Globus pallidus (tissue), 1 donor: ENCODE results near the gene AP5S1.

Experiments used
- DNase-seq: peaks from one replicate; pipeline ENCODE4 v3.0.0-alpha.2; 2015; ENCODE audit warnings: low spot score

The AP5S1 gene

GRCh38 chr20:3846378-3846739 is 26.0 kb downstream of the AP5S1 start:
- DNase-seq = peak; percentile 11

- peak; percentile 85 for DNase-seq
Measured at GRCh38 chr20:3846740-3847428, 26.5 kb downstream of the AP5S1 start, which contains the start of gene MAVS. MAVS (plus strand) TSS chr20:3846834; CDS start chr20:3854625, 7,791 bp downstream.

- no peak for DNase-seq
Measured at GRCh38 chr20:3847429-3847940, 27.1 kb downstream of the AP5S1 start.

- no peak for DNase-seq
Measured at GRCh38 chr20:3848565-3848964, 28.2 kb downstream of the AP5S1 start.

GRCh38 chr20:3854462-3854871 is 34.1 kb downstream of the AP5S1 start:
- DNase-seq = no peak

- no peak for DNase-seq
Measured at GRCh38 chr20:3857405-3857804, 37.1 kb downstream of the AP5S1 start.

GRCh38 chr20:3858689-3859088 is 38.3 kb downstream of the AP5S1 start:
- no peak for DNase-seq

GRCh38 chr20:3861191-3861590 is 40.8 kb downstream of the AP5S1 start:
- no peak for DNase-seq

- no peak for DNase-seq
Measured at GRCh38 chr20:3862333-3862732, 42.0 kb downstream of the AP5S1 start.

- no peak for DNase-seq
Measured at GRCh38 chr20:3863317-3863716, 43.0 kb downstream of the AP5S1 start.

GRCh38 chr20:3864518-3864917 is 44.2 kb downstream of the AP5S1 start:
- DNase-seq = no peak

- DNase-seq = no peak
Measured at GRCh38 chr20:3865152-3865886, 45.0 kb downstream of the AP5S1 start.

GRCh38 chr20:3865887-3866407 is 45.6 kb downstream of the AP5S1 start:
- DNase-seq = no peak

GRCh38 chr20:3866464-3866863 is 46.1 kb downstream of the AP5S1 start:
- no peak for DNase-seq

GRCh38 chr20:3867802-3868201 is 47.5 kb downstream of the AP5S1 start:
- no peak for DNase-seq

- DNase-seq = no peak
Measured at GRCh38 chr20:3869839-3870634, 49.7 kb downstream of the AP5S1 start.

GRCh38 chr20:3871550-3872265 is 51.4 kb downstream of the AP5S1 start:
- DNase-seq = no peak

GRCh38 chr20:3873507-3873906 is 53.2 kb downstream of the AP5S1 start:
- no peak for DNase-seq

- no peak for DNase-seq
Measured at GRCh38 chr20:3874194-3874844, 54.0 kb downstream of the AP5S1 start.

- DNase-seq = no peak
Measured at GRCh38 chr20:3875378-3875974, 55.1 kb downstream of the AP5S1 start.

- no peak for DNase-seq
Measured at GRCh38 chr20:3876000-3876399, 55.7 kb downstream of the AP5S1 start.
